Keratinocyte (primary cell): Measurements from ENCODE around the gene TUT1.

Source experiments
- CTCF ChIP-seq, 3 experiments: IDR thresholded peaks in 1 of 3; conservative IDR thresholded peaks in 1 of 3; optimal IDR thresholded peaks in 1 of 3; 2 replicates in 2 of 3; 3 replicates in 1 of 3; pipeline versions ENCODE3 to v1.5.1; 2011; ENCODE audit warnings: low read length in 3 of 3, mild to moderate bottlenecking in 3 of 3, moderate library complexity in 2 of 3, control low read depth in 1 of 3, inconsistent platforms in 1 of 3; ENCODE audit not compliant: insufficient read depth in 2 of 3; ENCODE audit errors: extremely low read depth in 1 of 3
- EZH2 ChIP-seq: IDR thresholded peaks from one replicate; pipeline ENCODE4 v1.6.1; 2012; ENCODE audit warnings: inconsistent platforms, mild to moderate bottlenecking, low read length, moderate library complexity

GRCh38 chr11:62577046-62577714 is 14.1 kb downstream of the TUT1 start:
- TF ChIP-seq CTCF (optimal IDR thresholded peaks at IDR 0.05 in 1 of 3, IDR thresholded peaks at IDR 0.05 in 1 of 3, conservative IDR thresholded peaks at IDR 0.05 in 1 of 3; ENCODE audit: extremely low read depth in 1 of 3, insufficient read depth in 2 of 3, low read length in 3 of 3) = no peak
- no peak for TF ChIP-seq EZH2
